GM04504 (cell line): ENCODE measurements around the gene BMP8B.
"Not testable (repeated sequence)": the region's sequence is repeated elsewhere in the genome, so short reads cannot be mapped to it uniquely, and the experiment has no call there.

Experiments used
- DNase-seq: peaks from one replicate; pipeline ENCODE4 v3.0.0-alpha.2; 2012; ENCODE audit warnings: low read depth

BMP8B gene

GRCh38 chr1:39812913-39813312 is 24.2 kb upstream of the BMP8B start:
- DNase-seq: no peak

DNA sequence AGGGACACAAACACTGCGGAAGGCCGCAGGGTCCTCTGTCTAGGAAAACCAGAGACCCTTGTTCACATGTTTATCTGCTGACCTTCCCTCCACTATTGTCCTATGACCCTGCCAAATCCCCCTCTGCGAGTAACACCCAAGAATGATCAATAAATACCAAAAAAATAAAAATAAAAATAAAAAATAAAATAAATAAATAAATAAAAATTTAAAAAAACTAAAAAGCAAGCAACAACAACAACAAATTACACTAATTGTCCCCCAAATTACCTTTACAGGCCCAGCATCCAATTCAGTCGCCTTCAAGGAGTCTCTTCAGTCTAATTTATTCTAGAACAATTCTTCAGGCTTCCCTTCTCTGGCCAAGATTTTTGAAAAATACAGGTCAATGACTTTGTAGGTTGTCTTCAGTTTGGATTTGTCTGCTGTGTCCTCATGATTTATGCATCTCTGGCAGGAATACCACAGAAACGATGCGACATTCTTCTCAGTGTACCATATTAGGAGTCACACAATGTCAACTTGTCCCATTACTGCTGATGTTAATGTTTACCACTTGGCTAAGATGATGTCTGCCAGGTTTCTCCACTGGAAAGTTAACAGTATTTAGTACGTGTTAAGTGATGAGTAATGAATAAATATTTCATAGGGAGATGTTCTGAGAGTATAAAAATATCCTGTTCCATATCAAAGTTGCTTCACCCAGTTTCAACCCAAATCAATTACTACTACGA is 20.3 kb upstream of the BMP8B start:
- DNase-seq: no peak

- DNase-seq: no peak
Measured at GRCh38 chr1:39805385-39805784, 16.7 kb upstream of the BMP8B start.

- no peak for DNase-seq
Measured at GRCh38 chr1:39802496-39803260, 14.0 kb upstream of the BMP8B start.

DNA sequence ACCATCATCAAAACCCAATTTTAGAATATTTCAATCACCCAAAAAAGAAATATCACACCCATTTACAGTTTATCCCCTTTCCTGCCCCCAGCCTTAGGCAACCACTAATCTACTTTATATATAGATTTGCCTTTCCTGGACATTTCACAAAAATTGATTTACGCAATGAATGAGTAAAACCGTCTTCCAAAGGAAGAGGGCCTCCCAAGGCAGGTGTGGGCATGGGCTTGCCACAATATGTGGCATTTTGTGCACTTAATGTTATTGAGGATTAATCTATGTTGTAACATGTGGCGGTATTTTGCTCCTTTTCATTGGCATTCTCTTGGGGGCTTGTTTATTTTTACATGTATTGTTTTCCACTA is 11.8 kb upstream of the BMP8B start:
- DNase-seq: no peak

DNA sequence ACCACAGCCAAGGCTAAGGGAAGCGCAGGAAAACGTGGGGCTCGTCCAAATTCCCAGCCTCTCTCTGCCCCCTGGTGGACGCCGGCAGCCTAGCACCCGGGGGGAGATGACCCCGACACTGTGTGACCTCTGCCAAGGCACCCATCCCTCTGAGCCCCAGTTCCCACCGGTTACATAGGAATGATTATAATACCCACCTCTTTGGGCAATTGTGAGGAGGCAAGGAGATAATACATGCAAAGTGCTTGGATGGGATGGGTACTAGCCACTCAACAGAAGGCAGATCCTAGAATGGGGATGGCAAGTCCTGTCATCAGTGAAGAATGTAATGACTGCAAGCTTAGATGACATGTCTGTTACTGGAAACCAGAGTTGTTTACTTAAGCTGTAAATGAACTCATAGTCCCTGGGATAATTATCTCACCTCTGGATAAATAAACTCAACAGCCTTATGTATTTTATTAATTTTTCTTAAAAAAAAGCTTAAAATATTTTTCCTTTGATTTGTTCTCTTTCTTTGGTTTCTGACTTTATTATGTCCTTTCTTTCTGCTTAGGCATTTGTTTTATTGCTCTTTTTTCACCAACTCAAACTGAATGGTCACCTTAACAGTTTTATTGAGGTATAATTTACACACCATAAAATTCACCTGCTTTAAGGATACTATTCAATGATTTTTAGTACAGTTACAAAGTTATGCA is 11.3 kb upstream of the BMP8B start:
- DNase-seq: peak; percentile 47

DNA sequence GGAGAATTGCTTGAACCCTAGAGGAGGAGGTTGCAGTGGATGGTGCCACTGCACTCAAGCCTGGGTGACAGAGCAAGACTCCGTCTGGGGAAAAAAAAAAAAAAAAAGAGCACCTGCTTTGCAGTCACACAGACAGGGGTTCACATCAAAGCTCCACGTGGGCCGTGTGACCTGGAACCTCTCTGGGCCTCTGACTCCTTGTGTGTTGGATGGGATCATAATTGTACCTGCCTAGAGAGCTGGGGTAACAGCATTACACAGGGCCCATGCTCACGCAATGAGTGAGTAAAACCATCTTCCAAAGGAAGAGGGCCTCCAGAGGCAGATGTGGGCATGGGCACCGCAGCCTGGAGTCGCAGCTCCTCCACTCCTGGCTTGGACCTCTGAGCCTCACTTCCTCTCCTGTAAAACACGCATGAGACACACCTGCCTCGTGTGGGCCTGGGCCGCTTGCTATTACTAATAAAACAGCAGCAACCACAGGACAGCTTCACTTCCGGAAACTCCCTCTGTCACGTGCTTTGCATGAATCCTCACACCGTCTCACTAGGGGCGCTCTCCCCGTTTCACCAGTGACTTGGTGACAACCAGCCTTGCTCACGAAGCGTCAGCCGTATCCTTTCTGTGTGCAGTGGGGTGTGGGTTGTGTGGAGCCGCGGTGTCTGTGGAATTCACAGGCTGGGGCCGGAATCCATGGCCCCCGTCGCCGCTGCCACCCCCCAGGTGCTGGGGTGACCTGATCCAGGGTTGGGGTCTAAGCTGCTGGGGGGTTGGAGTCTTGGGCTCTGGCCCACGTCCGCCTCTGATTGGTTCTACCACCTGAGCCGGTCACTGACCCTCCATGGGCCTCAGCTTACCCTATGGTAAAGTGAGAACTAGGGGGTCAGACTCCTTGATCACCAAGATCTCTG is 10.4 kb upstream of the BMP8B start:
- peak; percentile 25 for DNase-seq

DNA sequence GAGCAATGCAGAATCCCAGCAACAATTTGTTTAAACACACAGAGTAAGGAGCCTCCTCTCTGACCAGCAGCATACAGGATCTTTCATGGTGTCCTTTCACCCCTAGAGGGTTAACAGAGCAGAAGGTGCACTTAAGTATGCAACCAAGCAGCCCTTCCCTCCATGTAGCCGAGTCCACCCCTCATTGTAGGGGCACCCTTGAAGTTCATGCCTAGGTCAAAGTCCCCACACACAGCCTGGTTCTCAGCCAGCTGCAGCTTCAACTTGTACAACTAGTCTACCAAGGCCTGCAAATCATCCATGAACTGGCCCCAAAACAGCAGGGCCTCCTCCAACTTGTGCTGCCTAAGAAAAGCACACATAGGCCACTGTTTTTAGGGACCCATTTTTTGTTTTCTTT is 7.0 kb upstream of the BMP8B start:
- DNase-seq: no peak

GRCh38 chr1:39791838-39792237 is 3.2 kb upstream of the BMP8B start:
- no peak for DNase-seq

DNA sequence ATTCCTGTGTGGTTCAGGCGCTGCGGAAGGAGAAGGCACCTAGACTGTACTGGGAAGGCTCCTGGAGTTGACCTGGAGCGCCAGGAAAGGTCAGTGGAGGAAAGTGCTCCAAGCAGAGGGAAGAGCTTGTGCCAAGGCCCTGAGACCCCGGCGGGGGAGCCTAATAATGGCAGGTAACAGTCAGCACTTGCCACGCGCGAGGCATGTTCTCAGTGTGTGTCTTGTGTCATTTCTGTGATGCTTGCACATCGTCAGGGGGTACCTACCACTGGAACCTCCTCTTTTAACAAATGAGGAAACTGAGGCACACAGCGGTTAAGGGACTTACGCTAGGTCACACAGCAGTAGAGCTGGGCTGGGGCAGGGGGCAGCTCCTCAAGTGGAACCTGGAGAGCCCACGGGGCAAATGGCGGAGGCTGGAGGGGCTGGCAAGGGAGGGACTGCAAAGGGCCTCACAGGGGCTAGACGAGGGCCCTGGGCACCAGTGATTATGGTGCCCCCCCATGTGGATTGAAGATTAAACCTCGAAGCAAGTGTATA is 976 bp upstream of the BMP8B start:
- DNase-seq: no peak

DNA sequence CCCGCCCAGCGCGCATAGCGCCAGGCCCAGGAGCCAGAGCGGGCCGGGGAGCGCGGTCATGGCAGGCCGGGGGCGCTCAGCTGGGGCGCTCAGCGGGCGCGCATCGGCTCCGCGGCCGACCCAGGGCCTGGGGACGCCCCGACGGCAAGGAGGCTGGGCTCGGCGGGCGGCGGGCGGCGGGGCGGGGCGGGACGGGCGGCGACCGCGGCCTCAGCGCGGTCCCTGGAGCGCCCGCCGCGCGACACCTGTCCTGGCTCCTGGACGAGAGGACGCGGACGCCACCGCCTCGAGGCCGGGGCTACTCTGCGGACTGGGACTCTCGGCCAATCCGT is 273 bp downstream of the BMP8B start:
- DNase-seq: no peak

DNA sequence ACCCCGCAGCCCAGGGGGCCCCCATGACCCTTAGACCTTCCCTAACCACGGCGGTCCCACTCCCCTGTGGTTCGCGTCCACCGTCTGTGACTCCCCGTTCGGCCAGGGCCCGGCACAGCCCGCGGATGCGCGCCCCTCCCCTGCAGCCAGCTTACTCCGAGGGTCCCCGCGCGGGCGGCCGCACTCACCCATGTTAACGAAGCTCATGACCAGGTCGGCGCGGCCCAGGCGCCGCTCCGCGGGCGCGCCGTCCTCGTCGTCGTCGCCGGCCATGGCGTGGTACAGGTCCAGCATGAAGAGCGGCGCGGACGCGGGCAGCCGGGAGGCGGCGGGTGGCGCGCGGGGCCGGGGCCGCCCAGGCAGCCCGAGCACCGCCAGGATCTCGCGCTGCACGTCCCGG is 701 bp downstream of the BMP8B start:
- DNase-seq: not testable (repeated sequence)

DNA sequence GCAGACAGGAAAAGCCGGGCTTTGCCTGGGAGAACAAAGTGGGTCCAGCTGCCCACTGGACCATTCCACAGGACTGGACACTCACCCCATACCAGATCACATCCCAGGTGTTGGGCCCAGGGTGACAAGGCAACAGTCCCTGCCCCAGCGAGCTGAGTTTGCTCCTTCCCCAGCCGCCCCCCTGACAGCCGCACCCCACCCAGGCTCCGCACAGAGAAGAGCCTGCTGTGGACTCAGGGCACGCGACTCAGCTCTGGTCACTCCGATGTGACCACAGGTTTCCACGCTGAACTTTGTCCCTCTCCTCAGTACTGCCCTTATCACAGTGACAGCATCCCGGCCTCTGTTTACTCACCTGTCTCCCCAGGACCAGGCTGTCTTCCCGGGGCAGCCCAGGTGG is 1.2 kb downstream of the BMP8B start:
- no peak for DNase-seq

GRCh38 chr1:39787108-39787375 is 1.6 kb downstream of the BMP8B start:
- not testable (repeated sequence) for DNase-seq

DNA sequence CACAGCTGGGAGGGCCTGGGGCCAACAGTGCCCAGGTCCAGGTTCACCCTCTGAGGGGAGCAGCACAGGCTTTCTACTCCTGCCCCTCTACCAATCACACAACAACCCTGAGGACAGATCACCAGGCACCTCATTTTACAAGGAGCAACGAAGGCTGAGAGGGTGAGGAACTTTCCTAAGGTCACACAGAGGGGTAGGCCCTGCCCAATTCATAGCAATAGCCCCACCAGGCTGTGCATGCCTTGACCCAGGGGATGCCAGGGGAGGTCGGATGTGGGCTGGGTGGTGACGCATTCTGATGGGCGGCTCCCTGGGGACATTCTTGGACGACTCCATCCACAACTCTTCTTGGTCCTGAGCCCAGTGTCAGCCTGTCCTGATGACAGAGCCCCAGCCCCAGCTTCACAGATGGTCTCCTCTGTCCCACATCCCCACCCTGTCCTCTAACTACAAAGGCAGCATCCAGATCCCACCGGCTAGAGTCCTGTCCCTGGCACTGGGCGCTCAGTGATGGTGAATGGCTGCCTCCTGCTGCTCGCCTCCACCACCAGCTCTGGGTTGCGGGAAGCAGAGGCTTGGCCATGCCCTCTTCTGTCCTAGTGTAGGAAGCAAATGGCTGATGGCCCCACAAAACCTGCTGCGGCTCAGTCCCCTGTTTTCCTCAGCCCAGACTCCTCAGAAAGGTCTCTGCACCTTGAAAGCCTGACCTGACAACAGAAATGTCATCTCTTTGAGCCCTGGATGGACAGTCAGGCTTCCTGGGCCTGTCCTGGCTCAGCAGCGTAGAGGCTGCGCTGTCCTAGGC is 2.2 kb downstream of the BMP8B start:
- not testable (repeated sequence) for DNase-seq

DNA sequence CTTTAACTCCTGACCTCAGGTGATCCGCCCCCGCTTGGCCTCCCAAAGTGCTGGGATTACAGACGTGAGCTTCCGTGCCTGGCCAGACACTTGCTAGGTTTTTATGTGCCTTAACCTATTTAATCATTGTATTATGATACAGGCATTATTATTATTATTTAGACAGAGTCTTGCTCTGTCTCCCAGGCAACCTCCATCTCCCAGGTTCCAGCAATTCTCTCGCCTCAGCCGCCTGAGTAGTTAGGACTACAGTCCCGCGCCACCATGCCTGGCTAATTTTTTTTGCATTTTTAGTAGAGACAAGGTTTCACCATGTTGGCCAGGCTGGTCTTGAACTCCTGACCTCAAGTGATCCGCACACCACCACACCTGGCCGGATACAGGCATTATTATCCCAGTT is 6.0 kb downstream of the BMP8B start:
- DNase-seq: not testable (repeated sequence)

DNA sequence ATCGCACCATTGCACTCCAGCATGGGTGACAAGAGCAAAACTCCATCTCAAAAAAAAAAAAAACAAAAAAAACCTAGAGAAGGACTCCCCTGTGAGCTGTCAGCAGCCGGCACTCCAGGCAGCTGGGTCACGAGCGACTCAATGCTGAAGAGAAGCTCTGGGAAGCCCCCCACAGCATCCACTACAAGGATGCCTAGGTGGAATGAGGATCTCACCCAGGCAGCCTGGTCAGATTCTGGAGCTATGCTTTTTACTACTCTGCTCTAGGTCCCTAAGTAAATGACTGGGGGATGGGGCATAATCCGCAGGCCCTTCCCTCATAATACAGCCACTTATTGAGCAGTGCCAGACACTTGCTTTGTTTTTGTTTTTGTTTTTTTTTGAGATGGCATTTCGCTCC is 6.6 kb downstream of the BMP8B start:
- no peak for DNase-seq

GRCh38 chr1:39781349-39781715 is 7.3 kb downstream of the BMP8B start:
- no peak for DNase-seq

DNA sequence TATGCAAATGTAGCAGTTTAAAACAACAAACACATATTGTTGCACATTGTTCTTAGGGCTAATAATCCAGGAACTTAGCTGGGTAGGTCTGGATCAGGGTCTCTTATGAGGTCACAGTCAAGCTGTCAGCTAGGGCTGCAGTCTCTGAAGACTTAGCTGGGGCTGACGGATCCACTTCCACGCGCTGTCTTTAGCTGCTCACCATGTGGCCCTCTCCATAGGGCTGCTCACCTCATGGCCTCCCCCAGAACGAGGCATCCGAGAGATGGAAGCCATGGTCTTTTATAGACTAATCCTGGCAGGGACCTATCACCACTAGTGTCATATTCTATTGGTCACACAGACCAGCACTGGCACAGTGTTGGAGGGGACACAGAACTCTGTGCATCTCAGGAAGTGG is 8.8 kb downstream of the BMP8B start:
- no peak for DNase-seq

GRCh38 chr1:39779137-39779536 is 9.5 kb downstream of the BMP8B start:
- DNase-seq: no peak

DNA sequence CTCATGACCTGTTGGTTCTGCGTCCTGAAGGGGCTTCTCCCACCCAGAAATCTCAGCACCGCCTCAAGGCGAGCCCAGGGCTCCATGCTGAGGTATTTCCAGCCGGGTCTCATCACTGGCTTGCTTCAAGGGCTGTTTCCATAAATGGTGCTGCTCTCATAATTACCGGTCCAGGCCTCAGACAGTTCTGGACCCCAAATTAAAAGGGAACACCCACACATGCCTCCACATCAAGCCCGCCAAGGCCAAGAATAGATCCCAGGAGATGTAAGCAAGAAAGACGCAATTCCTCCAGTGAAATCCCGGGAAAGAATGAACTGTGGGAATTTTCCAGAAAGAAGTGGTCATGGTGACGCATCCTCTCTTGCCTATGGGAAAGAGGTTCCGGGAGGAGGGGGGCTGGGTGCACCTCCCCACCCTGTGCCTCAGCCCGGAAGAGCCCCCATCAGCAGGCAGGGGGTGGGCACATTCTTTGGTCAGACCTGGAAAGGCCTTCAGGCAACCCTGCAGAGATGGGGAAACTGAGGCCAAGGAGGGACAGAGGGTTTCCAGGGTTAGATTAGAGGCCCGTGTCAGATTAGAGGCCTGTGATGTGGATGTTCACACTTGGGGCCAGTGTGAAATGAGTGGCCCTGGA is 10.1 kb downstream of the BMP8B start:
- DNase-seq: not testable (repeated sequence)
